NB4 (cell line): ENCODE results near the gene ZNF423.

Experiments
- DNase-seq: peaks from one replicate; pipeline ENCODE4 v3.0.0; 2010; ENCODE audit warnings: low read depth
- H3K4me3 ChIP-seq: one replicate; pipeline ENCODE4 v1.5.1; 2011; ENCODE audit warnings: mild to moderate bottlenecking, low read depth, low read length, moderate library complexity
- MYC ChIP-seq: IDR thresholded peaks from 2 replicates; pipeline ENCODE4 v1.6.1; 2011; ENCODE audit warnings: low read depth, low read length
- POLR2A ChIP-seq: IDR thresholded peaks from 2 replicates; pipeline ENCODE4 v1.6.1; 2011; ENCODE audit warnings: mild to moderate bottlenecking; ENCODE audit not compliant: insufficient read length; ENCODE audit errors: extremely low read depth
- TF ChIP-seq, protein P1 (sequence below): IDR thresholded peaks from 2 replicates; pipeline ENCODE4 v1.6.1; 2011; ENCODE audit warnings: low read depth, low read length
- TF ChIP-seq, protein P2 (sequence below): IDR thresholded peaks from one replicate; pipeline ENCODE4 v1.5.1; 2012; ENCODE audit warnings: low read depth, low read length

ZNF423 gene

DNA sequence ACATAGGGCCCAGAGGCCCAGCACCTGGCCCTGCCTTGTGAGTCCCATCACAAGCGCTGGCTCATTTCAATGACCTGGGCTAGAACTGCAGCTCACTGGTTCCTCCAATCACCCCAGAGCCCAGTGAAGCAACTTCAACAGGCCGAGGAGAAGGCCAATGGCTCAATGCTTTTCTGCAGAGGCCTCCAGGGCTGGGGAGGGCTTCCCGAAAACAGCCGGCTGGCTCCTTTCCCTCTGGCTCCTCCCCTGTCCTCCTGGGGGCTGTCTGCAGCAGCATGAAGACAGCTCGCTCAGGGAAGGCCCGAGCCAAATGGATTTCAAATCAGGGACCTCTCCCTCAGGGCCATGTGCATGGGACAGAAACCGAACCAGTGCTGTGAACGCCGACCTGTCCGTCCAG lies 121.6 kb downstream of the ZNF423 start:
- DNase-seq: no peak
- no peak overlapping the region for H3K4me3 ChIP-seq
- TF ChIP-seq, protein P1, sequence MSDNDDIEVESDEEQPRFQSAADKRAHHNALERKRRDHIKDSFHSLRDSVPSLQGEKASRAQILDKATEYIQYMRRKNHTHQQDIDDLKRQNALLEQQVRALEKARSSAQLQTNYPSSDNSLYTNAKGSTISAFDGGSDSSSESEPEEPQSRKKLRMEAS: no peak
- TF ChIP-seq MYC (no peak), POLR2A (no peak)
- TF ChIP-seq, protein P2, sequence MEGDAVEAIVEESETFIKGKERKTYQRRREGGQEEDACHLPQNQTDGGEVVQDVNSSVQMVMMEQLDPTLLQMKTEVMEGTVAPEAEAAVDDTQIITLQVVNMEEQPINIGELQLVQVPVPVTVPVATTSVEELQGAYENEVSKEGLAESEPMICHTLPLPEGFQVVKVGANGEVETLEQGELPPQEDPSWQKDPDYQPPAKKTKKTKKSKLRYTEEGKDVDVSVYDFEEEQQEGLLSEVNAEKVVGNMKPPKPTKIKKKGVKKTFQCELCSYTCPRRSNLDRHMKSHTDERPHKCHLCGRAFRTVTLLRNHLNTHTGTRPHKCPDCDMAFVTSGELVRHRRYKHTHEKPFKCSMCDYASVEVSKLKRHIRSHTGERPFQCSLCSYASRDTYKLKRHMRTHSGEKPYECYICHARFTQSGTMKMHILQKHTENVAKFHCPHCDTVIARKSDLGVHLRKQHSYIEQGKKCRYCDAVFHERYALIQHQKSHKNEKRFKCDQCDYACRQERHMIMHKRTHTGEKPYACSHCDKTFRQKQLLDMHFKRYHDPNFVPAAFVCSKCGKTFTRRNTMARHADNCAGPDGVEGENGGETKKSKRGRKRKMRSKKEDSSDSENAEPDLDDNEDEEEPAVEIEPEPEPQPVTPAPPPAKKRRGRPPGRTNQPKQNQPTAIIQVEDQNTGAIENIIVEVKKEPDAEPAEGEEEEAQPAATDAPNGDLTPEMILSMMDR: no peak

DNA sequence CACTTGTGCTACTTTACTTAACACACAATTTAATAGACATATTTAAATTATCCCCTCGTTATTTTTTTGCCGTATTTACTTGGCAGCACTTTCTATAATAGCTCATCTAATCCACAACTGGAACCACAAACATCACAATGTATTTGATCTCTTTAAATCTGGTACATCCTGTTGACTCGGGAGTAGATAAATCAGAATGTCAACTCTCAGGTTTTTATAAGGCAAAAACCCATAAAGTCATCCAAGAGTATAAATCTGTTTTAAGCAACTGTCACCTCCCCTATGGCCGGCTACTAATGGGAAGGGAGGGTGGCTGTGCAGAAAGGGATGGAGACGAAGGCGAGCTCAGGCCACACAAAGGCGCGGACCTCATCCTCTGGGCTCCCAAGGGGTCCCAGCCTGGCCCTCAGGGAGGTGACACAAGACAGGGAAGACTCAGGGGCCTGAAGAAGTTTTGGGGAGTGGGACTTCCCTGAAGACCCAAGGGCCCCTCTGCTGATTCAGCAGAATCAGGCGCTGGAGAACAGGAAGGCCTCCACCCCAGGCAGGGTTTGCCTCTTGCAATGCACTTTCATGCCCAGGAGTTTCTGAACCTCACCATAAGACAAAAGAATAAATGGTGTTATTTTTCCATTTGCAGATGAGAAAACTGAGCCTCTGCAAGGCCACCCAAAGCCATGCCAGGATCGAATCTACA lies 122.5 kb downstream of the ZNF423 start:
- no peak overlapping the region for H3K4me3 ChIP-seq
- TF ChIP-seq, protein P1: no peak
- no peak for TF ChIP-seq MYC
- no peak for TF ChIP-seq POLR2A
- TF ChIP-seq, protein P2: no peak
- DNase-seq: no peak

DNA sequence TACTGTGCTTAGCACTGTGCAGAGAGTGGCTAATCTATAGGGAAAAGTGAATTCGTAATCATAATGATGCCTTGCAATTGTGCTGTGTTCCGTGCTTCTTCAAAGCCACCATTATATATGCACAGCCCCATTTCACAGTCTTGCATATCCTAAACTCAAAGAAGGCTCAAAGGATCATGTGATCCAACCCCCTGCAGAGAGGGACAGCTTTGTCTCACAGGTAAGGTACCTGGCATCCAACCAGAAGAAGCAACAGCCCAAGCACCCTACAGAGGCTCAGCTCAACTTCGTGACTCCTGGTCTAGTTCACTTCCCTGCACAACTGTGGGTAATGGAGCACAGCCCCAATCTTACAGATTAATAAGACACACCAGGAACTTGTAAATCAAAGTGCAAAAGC lies 124.0 kb downstream of the ZNF423 start:
- TF ChIP-seq, protein P2: no peak
- TF ChIP-seq, protein P1: no peak
- TF ChIP-seq POLR2A (no peak), MYC (no peak)
- H3K4me3 ChIP-seq: no peak overlapping the region
- DNase-seq: no peak

DNA sequence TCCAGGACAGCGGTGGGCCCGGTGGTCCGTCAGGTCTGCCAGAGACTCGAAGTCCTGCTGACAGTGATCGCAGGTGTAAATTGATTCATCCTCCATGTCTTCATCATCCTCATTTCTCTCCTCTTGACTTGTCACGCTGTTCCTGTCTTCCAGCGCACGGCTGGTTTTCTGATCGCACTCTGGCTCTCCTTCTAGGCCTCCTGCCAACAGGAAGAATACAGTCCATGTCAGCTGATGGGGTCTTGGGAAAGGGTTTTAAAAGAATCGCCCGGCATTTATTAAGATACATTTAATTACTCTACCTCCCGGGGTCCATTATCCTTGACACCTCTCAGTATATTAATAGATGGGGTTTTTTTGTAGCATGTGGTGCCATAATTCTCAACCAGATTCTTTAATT lies 125.1 kb downstream of the ZNF423 start:
- H3K4me3 ChIP-seq: no peak overlapping the region
- no peak for DNase-seq
- TF ChIP-seq MYC: no peak
- no peak for TF ChIP-seq POLR2A
- TF ChIP-seq, protein P2: no peak
- TF ChIP-seq, protein P1: no peak

DNA sequence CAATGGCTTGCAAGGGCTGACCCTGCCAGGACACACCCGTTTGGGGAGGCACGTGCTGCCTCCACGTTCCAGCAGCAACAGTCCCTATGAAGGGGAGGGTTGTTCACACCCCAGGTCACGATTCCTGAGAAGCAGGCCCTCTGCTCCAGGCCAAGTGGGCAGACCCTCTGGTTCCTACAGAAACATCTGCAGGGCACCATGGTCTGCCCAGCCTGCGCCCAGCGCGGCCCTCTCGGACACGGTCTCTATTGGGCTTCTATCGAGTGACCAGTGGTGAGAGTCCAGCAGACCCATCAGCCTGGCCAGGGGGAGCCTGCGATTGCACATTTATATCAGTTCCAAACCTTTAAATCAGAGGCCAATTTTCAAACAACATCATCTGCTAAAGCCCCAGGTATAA lies 128.3 kb downstream of the ZNF423 start:
- TF ChIP-seq POLR2A: no peak
- TF ChIP-seq MYC: no peak
- TF ChIP-seq, protein P1: no peak
- TF ChIP-seq, protein P2: no peak
- H3K4me3 ChIP-seq: no peak overlapping the region
- no peak for DNase-seq
